Mammary epithelial cell (primary cell): ENCODE results near the gene YJU2.

Experiments
- EZH2 ChIP-seq: IDR thresholded peaks from 2 replicates; pipeline ENCODE4 v1.6.1; 2012; ENCODE audit warnings: low read length, inconsistent platforms, borderline replicate concordance
- TF ChIP-seq, protein P1 (sequence below), 2 donors: IDR thresholded peaks in 1 of 2; conservative IDR thresholded peaks in 1 of 2; 2 replicates each; pipeline ENCODE4 v1.5.1; 2011 to 2012; ENCODE audit warnings: inconsistent platforms in 2 of 2, low read length in 2 of 2, mild to moderate bottlenecking in 2 of 2, control low read depth in 1 of 2, low read depth in 1 of 2; ENCODE audit not compliant: insufficient read depth in 1 of 2; ENCODE audit errors: extremely low read depth in 1 of 2

- TF ChIP-seq, protein P1, sequence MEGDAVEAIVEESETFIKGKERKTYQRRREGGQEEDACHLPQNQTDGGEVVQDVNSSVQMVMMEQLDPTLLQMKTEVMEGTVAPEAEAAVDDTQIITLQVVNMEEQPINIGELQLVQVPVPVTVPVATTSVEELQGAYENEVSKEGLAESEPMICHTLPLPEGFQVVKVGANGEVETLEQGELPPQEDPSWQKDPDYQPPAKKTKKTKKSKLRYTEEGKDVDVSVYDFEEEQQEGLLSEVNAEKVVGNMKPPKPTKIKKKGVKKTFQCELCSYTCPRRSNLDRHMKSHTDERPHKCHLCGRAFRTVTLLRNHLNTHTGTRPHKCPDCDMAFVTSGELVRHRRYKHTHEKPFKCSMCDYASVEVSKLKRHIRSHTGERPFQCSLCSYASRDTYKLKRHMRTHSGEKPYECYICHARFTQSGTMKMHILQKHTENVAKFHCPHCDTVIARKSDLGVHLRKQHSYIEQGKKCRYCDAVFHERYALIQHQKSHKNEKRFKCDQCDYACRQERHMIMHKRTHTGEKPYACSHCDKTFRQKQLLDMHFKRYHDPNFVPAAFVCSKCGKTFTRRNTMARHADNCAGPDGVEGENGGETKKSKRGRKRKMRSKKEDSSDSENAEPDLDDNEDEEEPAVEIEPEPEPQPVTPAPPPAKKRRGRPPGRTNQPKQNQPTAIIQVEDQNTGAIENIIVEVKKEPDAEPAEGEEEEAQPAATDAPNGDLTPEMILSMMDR (conservative IDR thresholded peaks at IDR 0.05 in 1 of 2, IDR thresholded peaks at IDR 0.05 in 1 of 2; ENCODE audit: extremely low read depth in 1 of 2, insufficient read depth in 1 of 2, low read depth in 1 of 2, low read length in 2 of 2): no peak
- TF ChIP-seq EZH2: no peak
Observed at GRCh38 chr19:4213116-4213515, 33.8 kb upstream of the YJU2 start.
